ENCODE data around the gene ANO4.

The ANO4 gene

DNA sequence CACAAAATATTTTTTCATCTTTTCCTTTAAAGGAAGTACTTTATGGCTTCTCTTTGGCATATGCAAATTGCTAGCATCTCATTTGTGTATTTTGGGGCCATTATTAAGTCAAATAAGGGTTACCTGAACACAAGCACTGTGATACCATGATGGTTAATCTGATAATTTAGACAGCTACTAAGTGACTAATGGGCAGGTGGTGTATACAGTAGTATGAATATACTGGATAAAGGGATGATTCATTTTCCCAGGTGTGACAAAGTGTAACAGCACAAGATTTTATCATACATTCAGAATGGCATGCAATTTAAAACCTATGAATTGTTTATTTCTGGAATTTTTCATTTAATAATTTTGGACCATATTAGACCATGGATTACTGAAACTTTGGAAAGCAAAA, 27.2 kb upstream of the ANO4 start:
- no peak overlapping the region for H3K4me3 ChIP-seq (ENCODE audit: low read depth, low read length)
- TF ChIP-seq, protein P1, sequence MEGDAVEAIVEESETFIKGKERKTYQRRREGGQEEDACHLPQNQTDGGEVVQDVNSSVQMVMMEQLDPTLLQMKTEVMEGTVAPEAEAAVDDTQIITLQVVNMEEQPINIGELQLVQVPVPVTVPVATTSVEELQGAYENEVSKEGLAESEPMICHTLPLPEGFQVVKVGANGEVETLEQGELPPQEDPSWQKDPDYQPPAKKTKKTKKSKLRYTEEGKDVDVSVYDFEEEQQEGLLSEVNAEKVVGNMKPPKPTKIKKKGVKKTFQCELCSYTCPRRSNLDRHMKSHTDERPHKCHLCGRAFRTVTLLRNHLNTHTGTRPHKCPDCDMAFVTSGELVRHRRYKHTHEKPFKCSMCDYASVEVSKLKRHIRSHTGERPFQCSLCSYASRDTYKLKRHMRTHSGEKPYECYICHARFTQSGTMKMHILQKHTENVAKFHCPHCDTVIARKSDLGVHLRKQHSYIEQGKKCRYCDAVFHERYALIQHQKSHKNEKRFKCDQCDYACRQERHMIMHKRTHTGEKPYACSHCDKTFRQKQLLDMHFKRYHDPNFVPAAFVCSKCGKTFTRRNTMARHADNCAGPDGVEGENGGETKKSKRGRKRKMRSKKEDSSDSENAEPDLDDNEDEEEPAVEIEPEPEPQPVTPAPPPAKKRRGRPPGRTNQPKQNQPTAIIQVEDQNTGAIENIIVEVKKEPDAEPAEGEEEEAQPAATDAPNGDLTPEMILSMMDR (IDR thresholded peaks at IDR 0.05; ENCODE audit: low read depth, low read length, missing control alignments) = no peak
- no peak for DNase-seq (ENCODE audit: low read depth)

DNA sequence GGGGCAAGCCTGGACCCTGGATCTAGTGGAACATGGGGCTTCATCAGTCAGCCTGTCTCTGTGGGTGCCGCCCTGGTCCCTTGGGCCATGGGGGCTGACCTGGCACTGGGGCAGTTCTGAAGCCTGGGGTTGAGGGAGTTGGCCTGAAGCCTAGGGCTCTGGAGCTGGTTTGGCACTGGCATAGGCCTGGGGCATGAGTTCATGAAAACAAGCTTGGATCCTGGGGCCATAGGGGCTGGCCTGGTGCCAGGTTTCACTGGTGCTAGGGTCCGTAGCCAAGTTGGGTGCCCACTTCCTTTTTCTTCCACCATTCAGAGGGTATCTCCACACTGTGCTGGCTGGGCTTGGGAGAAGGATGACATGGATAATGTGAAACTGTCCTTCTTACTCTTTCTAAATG, 26.6 kb upstream of the ANO4 start:
- no peak for DNase-seq (ENCODE audit: low read depth)
- no peak overlapping the region for H3K4me3 ChIP-seq (ENCODE audit: low read depth, low read length)
- TF ChIP-seq, protein P1 (IDR thresholded peaks at IDR 0.05; ENCODE audit: low read depth, low read length, missing control alignments) = no peak

DNA sequence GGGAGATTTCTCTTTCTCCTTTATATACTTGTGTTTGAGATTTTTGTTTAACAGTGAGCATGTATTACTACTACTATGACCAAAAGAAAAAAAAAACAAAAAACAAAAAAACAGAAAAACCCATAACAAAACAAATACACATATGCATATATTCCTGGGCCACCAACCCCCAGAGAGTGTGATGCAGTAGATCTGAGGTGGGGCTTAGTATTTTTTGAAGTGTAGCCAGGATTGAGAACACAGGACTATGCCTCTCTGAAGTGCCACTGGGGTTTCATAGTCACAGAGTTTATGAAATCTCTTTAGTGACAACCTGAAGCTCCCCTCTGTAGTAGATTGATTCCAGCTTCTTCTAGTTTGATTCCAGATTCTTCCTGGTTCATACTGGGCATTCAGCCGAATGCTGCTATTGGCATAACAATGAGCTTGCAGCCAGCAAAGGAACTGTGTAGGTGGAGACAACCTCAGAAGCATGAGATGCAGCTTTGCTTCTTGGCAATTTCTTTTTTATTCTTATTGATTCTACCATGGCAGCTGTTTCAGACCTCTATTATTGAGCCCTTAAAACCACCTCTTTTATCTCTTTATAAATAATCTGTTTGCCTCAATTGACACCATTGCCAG, 15.5 kb upstream of the ANO4 start:
- DNase-seq (ENCODE audit: low read depth) = no peak
- TF ChIP-seq, protein P1 (IDR thresholded peaks at IDR 0.05; ENCODE audit: low read depth, low read length, missing control alignments) = no peak
- no peak overlapping the region for H3K4me3 ChIP-seq (ENCODE audit: low read depth, low read length)

DNA sequence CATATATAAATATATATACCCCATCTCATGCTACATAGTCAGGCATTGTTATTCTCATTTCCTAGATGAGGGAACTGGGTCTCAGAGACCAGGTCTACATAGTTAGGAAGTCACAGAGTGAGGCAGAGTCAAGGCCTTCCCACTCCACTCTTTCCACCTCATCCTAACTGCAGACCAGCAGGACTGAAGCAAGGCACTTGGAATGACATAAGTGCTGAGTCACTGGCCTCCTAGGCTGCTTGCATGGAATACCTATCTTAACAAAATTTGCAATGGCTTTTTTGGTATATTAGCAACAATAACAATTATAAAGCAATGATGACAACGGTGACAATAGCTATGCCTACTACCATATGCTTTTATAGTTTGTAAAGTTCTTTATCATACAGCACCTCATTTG, 5.4 kb upstream of the ANO4 start:
- H3K4me3 ChIP-seq (ENCODE audit: low read depth, low read length) = no peak overlapping the region
- no peak for DNase-seq (ENCODE audit: low read depth)
- TF ChIP-seq, protein P1 (IDR thresholded peaks at IDR 0.05; ENCODE audit: low read depth, low read length, missing control alignments) = no peak

DNA sequence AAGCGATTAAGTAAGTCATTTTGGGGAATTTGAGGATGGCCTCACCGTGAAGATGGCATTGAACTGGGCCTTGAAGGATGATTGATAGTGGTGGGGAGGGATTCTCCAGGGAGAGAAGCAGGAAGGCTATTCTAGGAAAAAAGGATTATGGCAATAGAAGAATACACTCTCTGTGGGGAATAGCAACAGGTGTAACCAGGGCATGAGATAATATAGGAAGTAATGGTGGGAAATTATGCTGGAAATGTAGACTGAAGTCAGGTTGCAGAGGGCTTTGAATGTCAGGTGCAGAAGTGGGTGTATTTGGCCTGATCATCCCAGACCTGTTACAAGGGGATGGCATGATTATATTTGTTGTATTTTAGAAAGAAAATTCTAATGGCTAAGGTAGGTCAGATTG, 4.6 kb upstream of the ANO4 start:
- no peak overlapping the region for H3K4me3 ChIP-seq (ENCODE audit: low read depth, low read length)
- no peak for DNase-seq (ENCODE audit: low read depth)
- TF ChIP-seq, protein P1 (IDR thresholded peaks at IDR 0.05; ENCODE audit: low read depth, low read length, missing control alignments) = no peak

DNA sequence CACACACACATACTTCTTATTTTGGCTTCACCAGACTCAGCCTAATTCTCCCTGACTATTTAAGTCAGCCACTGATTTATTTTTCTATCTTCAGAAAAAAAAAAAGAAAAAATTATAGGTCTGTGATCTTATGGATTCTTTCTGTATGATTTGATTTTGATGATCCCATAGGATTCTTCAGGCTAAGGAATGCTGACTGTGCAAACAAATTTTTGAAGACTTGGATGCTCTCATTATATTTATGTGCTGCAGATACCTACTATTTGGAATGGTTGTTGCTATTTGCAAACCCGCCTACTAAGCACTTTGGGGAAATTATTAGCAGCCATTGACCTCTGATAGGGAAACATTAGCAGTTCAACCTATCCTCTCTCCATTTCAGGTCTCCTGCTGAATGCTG, 4.0 kb upstream of the ANO4 start:
- no peak for DNase-seq (ENCODE audit: low read depth)
- no peak overlapping the region for H3K4me3 ChIP-seq (ENCODE audit: low read depth, low read length)
- TF ChIP-seq, protein P1 (IDR thresholded peaks at IDR 0.05; ENCODE audit: low read depth, low read length, missing control alignments) = no peak

DNA sequence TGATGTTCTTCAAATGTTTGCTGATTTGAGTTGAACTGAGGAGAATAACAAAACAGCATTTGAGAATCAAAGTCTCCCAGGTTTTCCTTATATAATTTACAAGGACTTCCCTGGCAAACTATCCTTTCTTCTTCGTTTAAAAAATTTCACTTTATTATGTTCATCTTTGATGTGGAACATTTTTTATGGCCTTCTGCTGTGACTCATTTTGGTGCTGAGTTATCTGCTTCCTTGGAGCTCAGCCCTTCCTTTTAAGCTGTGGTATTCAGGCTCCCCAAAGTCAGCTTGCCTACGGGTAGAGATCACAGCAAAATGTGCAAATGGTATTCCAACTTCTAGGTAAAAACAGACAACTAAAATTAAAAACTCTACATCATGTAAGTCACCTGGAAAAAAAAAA, 1.4 kb upstream of the ANO4 start:
- TF ChIP-seq, protein P1 (IDR thresholded peaks at IDR 0.05; ENCODE audit: low read depth, low read length, missing control alignments) = no peak
- DNase-seq (ENCODE audit: low read depth) = no peak
- no peak overlapping the region for H3K4me3 ChIP-seq (ENCODE audit: low read depth, low read length)
